Large intestine (tissue), 3 donors: ENCODE data around the gene ADGRD2. TPM values are rescaled to one million over a fixed set of nuclear protein-coding genes. Genes with fewer than 3 reads are reported as not detected.

Source experiments
- DNase-seq, 2 donors: peaks; one replicate each; pipeline versions ENCODE4 v3.0.0 to v3.0.0-alpha.2; 2013
- H3K27ac ChIP-seq: one replicate; pipeline ENCODE4 v1.5.1; 2013; ENCODE audit warnings: low read length
- H3K27me3 ChIP-seq: 2 replicates; pipeline ENCODE4 v1.6.1; 2013; ENCODE audit warnings: low read length; ENCODE audit not compliant: control insufficient read depth, insufficient read depth
- H3K36me3 ChIP-seq: 2 replicates; pipeline ENCODE4 v1.6.1; 2013; ENCODE audit warnings: low read length; ENCODE audit not compliant: control insufficient read depth, insufficient read depth
- H3K4me1 ChIP-seq: one replicate; pipeline ENCODE4 v1.6.1; 2013; ENCODE audit warnings: low read length; ENCODE audit not compliant: control insufficient read depth, insufficient read depth
- H3K4me3 ChIP-seq: one replicate; pipeline ENCODE4 v1.5.1; 2013; ENCODE audit warnings: low read length
- H3K9me3 ChIP-seq: one replicate; pipeline ENCODE4 v1.6.1; 2013; ENCODE audit warnings: mild to moderate bottlenecking, low read depth, low read length, moderate library complexity; ENCODE audit not compliant: control insufficient read depth
- WGBS: methylation state at CpG from one replicate; pipeline ENCODE4 v1.1.5; 2013; ENCODE audit warnings: low lambda C conversion rate; ENCODE audit not compliant: insufficient coverage; 5-methylcytosine and 5-hydroxymethylcytosine counted together
- polyA plus RNA-seq: library from polyadenylated mRNA; unstranded; fragments of 120-200 nt; gene quantifications from one replicate; pipeline ENCODE4 v1.2.1, GENCODE V29; 2013

ADGRD2 gene
- polyA plus RNA-seq, 1 donor = not detected

GRCh38 chr9:124501771-124502320 is 51.6 kb downstream of the ADGRD2 start:
- Histone ChIP-seq H3K4me1 (no peaks in the 10 kb centered on the region), H3K27ac (no peak overlapping the region), H3K9me3 (peaks cover 15% of the 10 kb centered on the region), H3K4me3 (no peak overlapping the region), H3K27me3 (peaks cover 85% of the 10 kb centered on the region), H3K36me3 (no peaks in the 10 kb centered on the region)
- no peak for DNase-seq
- 79% methylated on average over 2 of the region's 11 CpGs for WGBS

GRCh38 chr9:124502711-124503702 is 52.8 kb downstream of the ADGRD2 start:
- H3K27me3 ChIP-seq = peaks cover 83% of the 10 kb centered on the region
- WGBS = no CpG with 5 or more reads among the region's 96 CpGs
- DNase-seq = peak in 1 of 2 donors; percentile 30
- no peak overlapping the region for H3K27ac ChIP-seq
- H3K4me3 ChIP-seq = no peak overlapping the region
- H3K4me1 ChIP-seq = no peaks in the 10 kb centered on the region
- no peaks in the 10 kb centered on the region for H3K36me3 ChIP-seq
- peaks cover 15% of the 10 kb centered on the region for H3K9me3 ChIP-seq

- Histone ChIP-seq H3K36me3 (no peaks in the 10 kb centered on the region), H3K27ac (no peak overlapping the region), H3K9me3 (peaks cover 15% of the 10 kb centered on the region), H3K4me1 (no peaks in the 10 kb centered on the region), H3K27me3 (peaks cover 73% of the 10 kb centered on the region), H3K4me3 (no peak overlapping the region)
- DNase-seq = no peak
- 2% methylated on average over 9 of the region's 76 CpGs for WGBS
Measured at GRCh38 chr9:124503713-124504529, 53.7 kb downstream of the ADGRD2 start.

- Histone ChIP-seq H3K27me3 (peaks cover 70% of the 10 kb centered on the region), H3K27ac (no peak overlapping the region), H3K4me1 (no peaks in the 10 kb centered on the region), H3K9me3 (peaks cover 15% of the 10 kb centered on the region), H3K36me3 (no peaks in the 10 kb centered on the region), H3K4me3 (no peak overlapping the region)
- WGBS = no CpG with 5 or more reads among the region's 81 CpGs
- no peak for DNase-seq
Measured at GRCh38 chr9:124504530-124505005, 54.3 kb downstream of the ADGRD2 start.

GRCh38 chr9:124505006-124505900 is 55.0 kb downstream of the ADGRD2 start:
- Histone ChIP-seq H3K4me3 (no peak overlapping the region), H3K27me3 (peaks cover 65% of the 10 kb centered on the region)
- no peak for DNase-seq

GRCh38 chr9:124505901-124506346 is 55.7 kb downstream of the ADGRD2 start:
- Histone ChIP-seq H3K27ac (no peak overlapping the region), H3K36me3 (no peaks in the 10 kb centered on the region), H3K4me3 (no peak overlapping the region), H3K27me3 (peaks cover 61% of the 10 kb centered on the region), H3K9me3 (peaks cover 15% of the 10 kb centered on the region), H3K4me1 (no peaks in the 10 kb centered on the region)
- no peak for DNase-seq
- no CpG with 5 or more reads among the region's 19 CpGs for WGBS

More at GRCh38 chr9:124505006-124505900, 55.0 kb downstream of the ADGRD2 start:
- Histone ChIP-seq H3K27ac (no peak overlapping the region), H3K4me1 (no peaks in the 10 kb centered on the region), H3K36me3 (no peaks in the 10 kb centered on the region), H3K9me3 (peaks cover 15% of the 10 kb centered on the region)
- WGBS = no CpG with 5 or more reads among the region's 69 CpGs

GRCh38 chr9:124506433-124506832 is 56.2 kb downstream of the ADGRD2 start:
- Histone ChIP-seq H3K27ac (no peak overlapping the region), H3K27me3 (peaks cover 56% of the 10 kb centered on the region), H3K9me3 (peaks cover 15% of the 10 kb centered on the region), H3K4me1 (no peaks in the 10 kb centered on the region), H3K4me3 (no peak overlapping the region), H3K36me3 (no peaks in the 10 kb centered on the region)
- no peak for DNase-seq
- no CpG with 5 or more reads among the region's 8 CpGs for WGBS

- peaks cover 55% of the 10 kb centered on the region for H3K27me3 ChIP-seq
Measured at GRCh38 chr9:124506931-124507879, 57.0 kb downstream of the ADGRD2 start, which contains the start of gene NR5A1. NR5A1 (minus strand) TSS chr9:124507399; CDS start chr9:124503395, 4,004 bp downstream.

More at GRCh38 chr9:124506931-124507879, 57.0 kb downstream of the ADGRD2 start, which contains the start of gene NR5A1:
- Histone ChIP-seq H3K27ac (no peak within 1 kb of the TSS), H3K4me3 (no peak within 1 kb of the TSS), H3K36me3 (no peaks in the 10 kb centered on the region), H3K9me3 (peaks cover 15% of the 10 kb centered on the region), H3K4me1 (peaks cover 3% of the 10 kb centered on the region)
- no CpG with 5 or more reads among the region's 34 CpGs for WGBS
- DNase-seq = no peak
